Activated CD4-positive, alpha-beta T cell treated with anti-CD3 and anti-CD28 coated beads for 4 hours (primary cell): Measurements from ENCODE around the gene CNNM2.
"Not testable (repeated sequence)": the region's sequence is repeated elsewhere in the genome, so short reads cannot be mapped to it uniquely, and the experiment has no call there.

Source experiments
- DNase-seq, 2 donors: peaks; one replicate each; pipeline ENCODE4 v3.0.0-alpha.2; 2020

CNNM2 gene

GRCh38 chr10:103111031-103111917 lies 193.2 kb downstream of the CNNM2 start:
- DNase-seq = no peak

GRCh38 chr10:103111918-103112877 lies 194.1 kb downstream of the CNNM2 start:
- no peak for DNase-seq

GRCh38 chr10:103114876-103115275 lies 196.8 kb downstream of the CNNM2 start:
- no peak for DNase-seq

DNA sequence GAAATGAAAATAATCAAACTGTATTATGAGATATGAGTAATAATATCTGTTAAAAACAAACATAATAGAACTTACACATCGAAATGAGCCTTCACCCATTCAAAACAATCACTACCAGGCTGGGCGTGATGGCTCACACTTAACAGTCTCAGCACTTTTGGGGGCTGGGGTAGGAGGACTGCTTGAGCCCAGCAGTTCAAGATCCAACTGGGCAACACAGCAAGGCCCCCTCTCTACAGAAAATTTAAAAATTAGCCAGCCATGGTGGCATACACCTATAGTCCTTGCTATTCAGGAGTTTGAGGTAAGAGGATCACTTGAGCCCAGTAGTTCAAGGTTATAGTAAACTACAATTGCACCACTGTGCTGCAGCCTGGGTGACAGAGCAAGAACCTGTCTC lies 199.2 kb downstream of the CNNM2 start:
- DNase-seq = no peak

GRCh38 chr10:103120546-103120945 lies 202.5 kb downstream of the CNNM2 start:
- DNase-seq = no peak

DNA sequence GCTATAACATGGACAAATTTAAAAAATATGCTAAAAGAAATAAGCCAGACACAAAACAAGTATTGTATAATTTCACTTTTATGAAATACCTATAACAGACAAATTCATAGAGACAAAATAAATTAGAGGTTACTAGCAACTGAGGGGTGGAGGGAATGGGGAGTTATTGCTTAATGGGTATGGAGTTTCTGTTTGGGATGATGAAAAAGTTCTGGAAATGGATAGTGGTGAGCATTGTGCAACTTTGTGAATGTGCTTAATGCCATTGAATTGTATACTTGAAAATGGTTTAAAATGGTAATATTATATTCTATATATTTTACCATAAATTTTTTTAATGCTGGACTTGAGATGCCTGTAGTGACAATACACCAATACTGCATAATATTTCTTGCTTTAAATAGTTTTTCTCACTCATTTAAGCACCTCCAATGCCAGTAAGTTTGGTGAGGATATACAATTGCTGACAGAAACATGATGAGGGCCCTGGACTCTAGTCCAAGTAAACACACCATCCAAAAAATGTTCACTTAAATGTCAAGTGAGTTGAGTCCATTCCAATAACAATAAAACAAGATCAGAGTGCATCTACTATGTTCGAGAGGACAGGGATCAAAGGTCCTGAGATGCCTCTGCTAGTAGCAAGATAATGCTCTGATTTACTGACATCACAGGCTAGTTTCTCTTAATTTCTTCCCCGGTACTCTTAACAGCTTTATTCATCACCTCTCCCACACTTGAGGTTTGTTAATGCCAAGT lies 203.1 kb downstream of the CNNM2 start:
- no peak for DNase-seq

- DNase-seq = no peak
These were observed 205.4 kb downstream of the CNNM2 start for GRCh38 chr10:103123282-103124024.

GRCh38 chr10:103124420-103125096 lies 206.5 kb downstream of the CNNM2 start:
- no peak for DNase-seq

DNA sequence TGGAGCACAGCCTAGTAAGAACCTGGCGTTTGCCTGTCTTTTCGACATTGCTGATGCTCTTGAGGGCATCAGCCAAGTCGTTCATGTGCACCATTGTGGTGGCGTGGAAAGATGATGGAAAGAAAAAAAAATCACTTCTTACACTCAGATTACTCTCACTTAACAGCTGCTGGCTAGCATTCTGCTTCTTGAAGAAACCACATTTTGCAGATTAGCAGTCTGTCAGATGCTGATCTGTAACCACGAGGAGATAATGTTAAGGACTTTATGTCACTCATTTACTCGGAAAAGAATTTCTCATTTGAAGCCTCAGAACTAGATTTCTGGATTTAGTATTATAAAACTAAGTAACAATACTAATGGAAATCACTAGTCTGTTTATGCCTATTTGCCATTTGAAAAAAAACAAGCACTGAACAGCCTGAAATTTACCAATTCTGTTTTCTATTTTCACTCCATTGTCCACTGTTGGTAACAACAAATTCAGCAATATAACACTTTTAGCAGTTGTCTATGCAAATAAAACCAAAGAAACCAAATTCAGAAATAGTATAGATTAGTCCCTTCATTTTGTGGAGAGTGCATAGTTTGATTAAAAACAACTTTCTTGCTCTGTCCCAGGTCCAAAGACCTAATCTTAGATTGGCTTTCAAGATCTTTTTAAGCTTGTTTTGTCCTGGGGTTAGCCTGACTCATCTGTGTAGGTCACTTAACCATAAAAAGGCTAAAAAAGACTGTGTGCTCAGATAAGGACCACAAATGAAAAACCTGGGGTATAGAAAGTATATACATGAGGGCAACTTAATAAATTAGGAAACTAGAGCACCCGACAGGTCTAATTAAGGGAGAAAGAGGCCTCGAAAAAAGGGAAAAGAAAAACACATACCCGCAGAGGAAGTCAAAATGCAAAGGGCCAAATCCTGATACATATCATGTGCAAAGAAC lies 207.5 kb downstream of the CNNM2 start:
- DNase-seq = no peak

DNA sequence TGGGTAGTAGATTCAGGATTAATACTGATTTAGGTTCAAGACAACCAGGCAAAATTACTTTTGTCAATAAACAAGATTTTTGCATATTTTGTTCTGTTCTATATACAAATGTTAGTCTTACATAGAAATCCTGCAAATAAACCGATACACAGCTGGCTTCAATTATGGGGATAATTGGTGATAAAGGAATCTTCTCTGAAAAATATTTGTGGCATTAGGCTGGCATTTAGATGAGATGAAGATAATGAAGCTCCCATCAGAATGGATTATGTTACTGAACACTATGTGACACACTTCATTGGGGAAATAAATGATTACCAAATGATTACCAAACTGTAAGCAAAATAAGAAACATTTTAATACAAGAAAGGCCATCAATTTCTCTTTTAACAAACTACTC lies 209.1 kb downstream of the CNNM2 start:
- no peak for DNase-seq

DNA sequence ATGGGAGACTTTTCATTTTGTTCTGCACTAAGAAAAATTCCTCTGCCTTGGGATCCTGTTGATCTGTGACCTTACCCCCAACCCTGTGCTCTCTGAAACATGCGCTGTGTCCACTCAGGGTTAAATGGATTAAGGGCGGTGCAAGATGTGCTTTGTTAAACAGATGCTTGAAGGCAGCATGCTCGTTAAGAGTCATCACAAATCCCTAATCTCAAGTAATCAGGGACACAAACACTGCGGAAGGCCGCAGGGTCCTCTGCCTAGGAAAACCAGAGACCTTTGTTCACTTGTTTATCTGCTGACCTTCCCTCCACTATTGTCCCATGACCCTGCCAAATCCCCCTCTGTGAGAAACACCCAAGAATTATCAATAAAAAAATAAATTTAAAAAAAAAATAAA lies 212.1 kb downstream of the CNNM2 start:
- not testable (repeated sequence) for DNase-seq

GRCh38 chr10:103130910-103131309 lies 212.8 kb downstream of the CNNM2 start:
- DNase-seq = no peak

DNA sequence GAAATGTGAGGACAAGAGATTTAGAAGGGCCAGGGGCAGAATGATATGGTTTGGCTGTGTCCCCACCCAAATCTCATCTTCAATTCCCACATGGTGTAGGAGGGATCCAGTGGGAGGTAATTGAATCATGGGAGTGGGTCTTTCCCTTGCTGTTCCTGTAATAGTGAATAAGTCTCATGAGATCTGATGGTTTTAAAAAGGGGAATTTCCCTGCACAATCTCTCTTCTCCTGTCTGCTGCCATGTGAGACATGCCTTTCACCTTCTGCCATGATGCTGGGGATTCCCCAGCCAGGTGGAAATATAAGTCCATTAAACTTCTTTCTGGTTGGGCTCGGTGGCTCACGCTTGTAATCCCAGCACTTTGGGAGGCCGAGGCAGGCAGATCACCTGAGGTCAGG lies 217.1 kb downstream of the CNNM2 start:
- DNase-seq = not testable (repeated sequence)

GRCh38 chr10:103139803-103140202 lies 221.7 kb downstream of the CNNM2 start:
- DNase-seq = no peak
